ENCODE measurements around the gene PHF21A.

Gene PHF21A

DNA sequence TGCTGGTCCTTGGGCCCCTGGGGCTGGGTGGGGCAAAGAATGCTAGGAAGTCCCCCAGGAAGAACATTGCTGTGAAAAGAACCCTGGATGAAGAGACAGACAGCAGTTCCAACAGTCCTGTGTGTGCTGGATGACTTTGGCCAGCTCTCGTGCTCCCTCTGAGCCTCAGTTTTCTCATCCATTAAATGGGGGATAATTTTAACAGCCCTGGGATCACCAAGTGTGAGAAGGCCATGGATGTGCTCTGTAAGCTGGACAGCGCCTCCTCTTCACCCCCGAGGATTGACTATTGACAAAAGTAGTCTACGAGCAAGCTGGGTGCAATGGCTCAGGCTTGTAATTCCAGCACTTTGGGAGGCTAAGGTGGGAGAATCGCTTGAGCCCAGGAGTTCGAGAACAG is 196.3 kb downstream of the PHF21A start:
- no peak overlapping the region for H3K27ac ChIP-seq (ENCODE audit: low read depth, low read length)
- H2AFZ ChIP-seq (ENCODE audit: low read depth, low read length, severe bottlenecking), result no peak overlapping the region
- peaks cover 7% of the 10 kb centered on the region for H3F3A ChIP-seq (ENCODE audit: insufficient read depth)

DNA sequence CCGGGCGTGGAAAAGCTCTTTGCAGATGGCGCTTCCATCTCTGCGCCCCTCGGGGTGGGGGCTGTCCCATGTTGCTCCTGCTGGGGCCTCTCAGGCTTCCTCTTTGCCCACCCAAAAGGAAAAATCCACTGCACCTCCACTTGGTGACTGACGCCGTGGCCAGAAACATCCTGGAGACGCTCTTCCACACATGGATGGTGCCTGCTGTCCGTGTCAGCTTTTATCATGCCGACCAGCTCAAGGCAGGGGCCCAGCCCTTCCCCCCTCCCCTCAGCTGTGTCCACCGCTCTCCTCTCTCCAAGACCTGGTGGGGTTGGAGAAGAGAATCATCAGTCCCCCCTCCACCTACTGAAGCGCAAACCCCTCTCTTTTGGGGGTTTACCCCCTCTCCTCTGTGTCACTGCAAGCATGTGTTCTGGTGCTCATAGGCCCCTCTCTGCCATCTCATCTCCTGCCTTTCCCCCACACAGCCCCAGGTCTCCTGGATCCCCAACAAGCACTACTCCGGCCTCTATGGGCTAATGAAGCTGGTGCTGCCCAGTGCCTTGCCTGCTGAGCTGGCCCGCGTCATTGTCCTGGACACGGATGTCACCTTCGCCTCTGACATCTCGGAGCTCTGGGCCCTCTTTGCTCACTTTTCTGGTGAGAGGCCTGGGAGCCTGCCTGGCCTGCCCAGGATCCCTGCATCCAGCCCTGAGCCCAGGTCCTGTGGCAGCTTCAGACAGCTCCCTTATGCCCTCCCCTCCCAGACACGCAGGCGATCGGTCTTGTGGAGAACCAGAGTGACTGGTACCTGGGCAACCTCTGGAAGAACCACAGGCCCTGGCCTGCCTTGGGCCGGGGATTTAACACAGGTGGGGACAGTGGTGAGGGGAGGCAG is 197.0 kb downstream of the PHF21A start:
- Histone ChIP-seq H4K20me1 (ENCODE audit: low read depth, low read length) (no peaks in the 10 kb centered on the region), H3K9me3 (ENCODE audit: insufficient read depth, low read length) (no peaks in the 10 kb centered on the region), H2AFZ (ENCODE audit: low read depth, low read length, severe bottlenecking) (no peak overlapping the region), H3K9ac (ENCODE audit: low read length) (no peak overlapping the region), H3K27me3 (ENCODE audit: low read length) (no peaks in the 10 kb centered on the region), H3K79me2 (ENCODE audit: insufficient read depth, low read length) (no peaks in the 10 kb centered on the region), H3K4me2 (ENCODE audit: low read depth, low read length, poor library complexity, severe bottlenecking) (no peak overlapping the region), H3K36me3 (ENCODE audit: low read length) (no peaks in the 10 kb centered on the region), H3K9me2 (replicated peaks; ENCODE audit: insufficient read depth, low read length) (no peaks in the 10 kb centered on the region), H3K4me3 (ENCODE audit: insufficient read depth, low read length, poor library complexity, severe bottlenecking) (no peak overlapping the region), H3F3A (ENCODE audit: insufficient read depth) (peaks cover 2% of the 10 kb centered on the region), H3K27ac (ENCODE audit: low read depth, low read length) (no peak overlapping the region)
- no peak for TF ChIP-seq EZH2phosphoT487 (conservative IDR thresholded peaks at IDR 0.05; ENCODE audit: low read length)
- TF ChIP-seq, protein P1, sequence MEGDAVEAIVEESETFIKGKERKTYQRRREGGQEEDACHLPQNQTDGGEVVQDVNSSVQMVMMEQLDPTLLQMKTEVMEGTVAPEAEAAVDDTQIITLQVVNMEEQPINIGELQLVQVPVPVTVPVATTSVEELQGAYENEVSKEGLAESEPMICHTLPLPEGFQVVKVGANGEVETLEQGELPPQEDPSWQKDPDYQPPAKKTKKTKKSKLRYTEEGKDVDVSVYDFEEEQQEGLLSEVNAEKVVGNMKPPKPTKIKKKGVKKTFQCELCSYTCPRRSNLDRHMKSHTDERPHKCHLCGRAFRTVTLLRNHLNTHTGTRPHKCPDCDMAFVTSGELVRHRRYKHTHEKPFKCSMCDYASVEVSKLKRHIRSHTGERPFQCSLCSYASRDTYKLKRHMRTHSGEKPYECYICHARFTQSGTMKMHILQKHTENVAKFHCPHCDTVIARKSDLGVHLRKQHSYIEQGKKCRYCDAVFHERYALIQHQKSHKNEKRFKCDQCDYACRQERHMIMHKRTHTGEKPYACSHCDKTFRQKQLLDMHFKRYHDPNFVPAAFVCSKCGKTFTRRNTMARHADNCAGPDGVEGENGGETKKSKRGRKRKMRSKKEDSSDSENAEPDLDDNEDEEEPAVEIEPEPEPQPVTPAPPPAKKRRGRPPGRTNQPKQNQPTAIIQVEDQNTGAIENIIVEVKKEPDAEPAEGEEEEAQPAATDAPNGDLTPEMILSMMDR (IDR thresholded peaks at IDR 0.05; ENCODE audit: insufficient read depth, low read length, poor library complexity, severe bottlenecking), result no peak

More for the DNA sequence above, 196.3 kb downstream of the PHF21A start:
- no peaks in the 10 kb centered on the region for H3K9me2 ChIP-seq (replicated peaks; ENCODE audit: insufficient read depth, low read length)
- no peaks in the 10 kb centered on the region for H3K27me3 ChIP-seq (ENCODE audit: low read length)
- H3K9me3 ChIP-seq (ENCODE audit: insufficient read depth, low read length), result no peaks in the 10 kb centered on the region
- no peaks in the 10 kb centered on the region for H3K36me3 ChIP-seq (ENCODE audit: low read length)
- H3K9ac ChIP-seq (ENCODE audit: low read length), result no peak overlapping the region
- H3K79me2 ChIP-seq (ENCODE audit: insufficient read depth, low read length), result no peaks in the 10 kb centered on the region
- no peaks in the 10 kb centered on the region for H4K20me1 ChIP-seq (ENCODE audit: low read depth, low read length)
- TF ChIP-seq, protein P1 (IDR thresholded peaks at IDR 0.05; ENCODE audit: insufficient read depth, low read length, poor library complexity, severe bottlenecking), result no peak
- no peak for TF ChIP-seq EZH2phosphoT487 (conservative IDR thresholded peaks at IDR 0.05; ENCODE audit: low read length)
- H3K4me2 ChIP-seq (ENCODE audit: low read depth, low read length, poor library complexity, severe bottlenecking), result no peak overlapping the region
- no peak overlapping the region for H3K4me3 ChIP-seq (ENCODE audit: insufficient read depth, low read length, poor library complexity, severe bottlenecking)

DNA sequence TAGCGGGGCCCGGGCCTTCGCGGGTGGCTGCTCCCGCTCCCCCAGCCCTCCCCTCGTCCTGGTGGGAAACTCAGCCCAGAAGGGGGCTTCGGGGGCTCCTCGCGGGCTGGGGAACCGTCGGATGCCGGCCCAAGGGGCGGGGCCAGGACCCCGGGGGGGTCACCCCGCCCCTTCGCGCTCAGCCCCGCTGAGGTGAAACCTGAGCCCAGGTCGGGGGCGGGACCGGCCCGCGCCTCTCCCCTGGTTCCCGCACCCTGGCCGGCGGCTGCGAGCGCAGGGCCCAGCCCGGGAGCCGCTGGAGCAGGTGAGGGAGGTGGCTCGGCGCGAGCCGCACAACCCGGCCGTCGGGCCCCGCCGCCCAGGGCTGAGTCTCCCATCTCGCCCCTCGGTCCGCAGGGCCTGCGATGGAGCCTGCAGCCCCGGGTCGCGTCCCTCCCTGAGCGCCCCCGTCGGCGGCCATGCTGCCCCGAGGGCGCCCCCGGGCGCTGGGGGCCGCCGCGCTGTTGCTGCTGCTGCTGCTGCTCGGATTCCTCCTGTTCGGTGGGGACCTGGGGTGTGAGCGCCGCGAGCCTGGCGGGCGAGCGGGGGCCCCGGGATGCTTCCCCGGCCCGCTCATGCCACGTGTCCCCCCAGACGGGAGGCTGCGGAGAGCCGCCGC is 198.7 kb downstream of the PHF21A start, which contains the start of gene LARGE2:
Gene LARGE2, plus strand, starts transcription at position 232 of the 658 bp plus-strand sequence. Its CDS starts 227 bp downstream, at position 459.
- Histone ChIP-seq H2AFZ (ENCODE audit: low read depth, low read length, severe bottlenecking) (no peak within 1 kb of the TSS), H3F3A (ENCODE audit: insufficient read depth) (peaks cover 10% of the 10 kb centered on the region), H3K27me3 (ENCODE audit: low read length) (no peaks in the 10 kb centered on the region), H3K9me2 (replicated peaks; ENCODE audit: insufficient read depth, low read length) (no peaks in the 10 kb centered on the region), H4K20me1 (ENCODE audit: low read depth, low read length) (no peaks in the 10 kb centered on the region), H3K4me2 (ENCODE audit: low read depth, low read length, poor library complexity, severe bottlenecking) (peak within 1 kb of the TSS; percentile 27), H3K4me3 (ENCODE audit: insufficient read depth, low read length, poor library complexity, severe bottlenecking) (no peak within 1 kb of the TSS), H3K79me2 (ENCODE audit: insufficient read depth, low read length) (no peaks in the 10 kb centered on the region), H3K9ac (ENCODE audit: low read length) (no peak within 1 kb of the TSS), H3K9me3 (ENCODE audit: insufficient read depth, low read length) (no peaks in the 10 kb centered on the region), H3K27ac (ENCODE audit: low read depth, low read length) (no peak within 1 kb of the TSS), H3K36me3 (ENCODE audit: low read length) (no peaks in the 10 kb centered on the region)
- TF ChIP-seq, protein P1 (IDR thresholded peaks at IDR 0.05; ENCODE audit: insufficient read depth, low read length, poor library complexity, severe bottlenecking), result no peak
- no peak for TF ChIP-seq EZH2phosphoT487 (conservative IDR thresholded peaks at IDR 0.05; ENCODE audit: low read length)
